ACHN (cell line): Measurements from ENCODE around the gene CPA5.

Experiments
- DNase-seq: peaks from one replicate; pipeline ENCODE4 v3.0.0-alpha.2; 2015
- in situ Hi-C: cut with HindIII; loops from 2 replicates; pipeline ENCODE4 v1.10.0; 2017; ENCODE audit warnings: low sequenced_read_pairs, low pct_ligation_motif_present, low pct_unique_long_range_greater_than_20kb

Gene CPA5

GRCh38 chr7:130324306-130324943, 20.2 kb upstream of the CPA5 start:
- no peak for DNase-seq
- in situ Hi-C loops = no loop called here

GRCh38 chr7:130329681-130330080, 14.9 kb upstream of the CPA5 start:
- DNase-seq = no peak
- in situ Hi-C loops = no loop called here

GRCh38 chr7:130332259-130333053, 12.2 kb upstream of the CPA5 start:
- in situ Hi-C loops = no loop called here
- no peak for DNase-seq

- no peak for DNase-seq
- in situ Hi-C loops = no loop called here
Measured at GRCh38 chr7:130333832-130334231, 10.8 kb upstream of the CPA5 start.

- in situ Hi-C loops = no loop called here
- DNase-seq = no peak
Measured at GRCh38 chr7:130334274-130334673, 10.3 kb upstream of the CPA5 start.

- DNase-seq = no peak
- in situ Hi-C loops = no loop called here
Measured at GRCh38 chr7:130337410-130337971, 7.1 kb upstream of the CPA5 start.

GRCh38 chr7:130338233-130338632, 6.4 kb upstream of the CPA5 start:
- no peak for DNase-seq
- in situ Hi-C loops = no loop called here

GRCh38 chr7:130341882-130342281, 2.7 kb upstream of the CPA5 start:
- no peak for DNase-seq
- in situ Hi-C loops = no loop called here

GRCh38 chr7:130342701-130343380, 1.8 kb upstream of the CPA5 start:
- in situ Hi-C loops = no loop called here

GRCh38 chr7:130345136-130345535, 520 bp downstream of the CPA5 start:
- no peak for DNase-seq

More at GRCh38 chr7:130342701-130343380, 1.8 kb upstream of the CPA5 start:
- no peak for DNase-seq

GRCh38 chr7:130345725-130346124, 1.1 kb downstream of the CPA5 start:
- DNase-seq = no peak
- in situ Hi-C loops = no loop called here

More at GRCh38 chr7:130345136-130345535, 520 bp downstream of the CPA5 start:
- in situ Hi-C loops = no loop called here

GRCh38 chr7:130346177-130346905, 1.7 kb downstream of the CPA5 start:
- in situ Hi-C loops = no loop called here
- no peak for DNase-seq

GRCh38 chr7:130346941-130347340, 2.3 kb downstream of the CPA5 start:
- in situ Hi-C loops = no loop called here
- no peak for DNase-seq

- in situ Hi-C loops = no loop called here
Measured at GRCh38 chr7:130349911-130350782, 5.5 kb downstream of the CPA5 start.

GRCh38 chr7:130350945-130351790, 6.6 kb downstream of the CPA5 start:
- DNase-seq = no peak
- in situ Hi-C loops = no loop called here

More at GRCh38 chr7:130349911-130350782, 5.5 kb downstream of the CPA5 start:
- no peak for DNase-seq

GRCh38 chr7:130351791-130352090, 7.1 kb downstream of the CPA5 start:
- in situ Hi-C loops = no loop called here
- DNase-seq = no peak
